Measurements from ENCODE around the gene APOBEC3H.
"Not testable (repeated sequence)": the region's sequence is repeated elsewhere in the genome, so short reads cannot be mapped to it uniquely, and the experiment has no call there.

Gene APOBEC3H

DNA sequence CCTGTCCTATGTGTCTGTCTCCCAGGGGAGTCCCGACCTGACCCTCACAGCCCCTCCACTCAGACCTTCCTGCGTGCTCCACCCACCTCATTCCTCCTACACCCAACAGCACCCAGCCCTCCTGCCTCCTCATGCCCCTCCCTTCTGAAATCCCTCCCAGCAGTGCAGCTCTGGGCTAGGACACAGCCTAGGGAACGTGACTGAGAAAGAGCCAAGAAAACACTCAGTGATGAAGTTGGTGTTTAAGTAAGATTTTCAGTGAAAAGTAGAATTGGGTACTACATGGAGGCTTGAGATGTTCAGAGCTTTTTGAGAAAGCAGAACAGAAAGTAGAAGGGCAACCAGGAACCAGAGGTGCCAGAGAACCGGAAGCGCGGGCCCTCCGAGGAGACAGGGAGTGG, 24.5 kb upstream of the APOBEC3H start:
- H3K27me3 ChIP-seq (ENCODE audit: control insufficient read depth, insufficient read depth, low read length); H3K9me3 ChIP-seq (ENCODE audit: control insufficient read depth, insufficient read depth, low read depth, low read length); H3K9ac ChIP-seq (ENCODE audit: low read length); H3K4me3 ChIP-seq (ENCODE audit: low read depth, low read length); H3K36me3 ChIP-seq (ENCODE audit: control insufficient read depth, insufficient read depth, low read length); H3K27ac ChIP-seq (ENCODE audit: low read depth, low read length): not testable (repeated sequence)
- H3K4me1 ChIP-seq (ENCODE audit: control insufficient read depth, insufficient read depth, low read length) = peaks cover 29% of the 10 kb centered on the region

DNA sequence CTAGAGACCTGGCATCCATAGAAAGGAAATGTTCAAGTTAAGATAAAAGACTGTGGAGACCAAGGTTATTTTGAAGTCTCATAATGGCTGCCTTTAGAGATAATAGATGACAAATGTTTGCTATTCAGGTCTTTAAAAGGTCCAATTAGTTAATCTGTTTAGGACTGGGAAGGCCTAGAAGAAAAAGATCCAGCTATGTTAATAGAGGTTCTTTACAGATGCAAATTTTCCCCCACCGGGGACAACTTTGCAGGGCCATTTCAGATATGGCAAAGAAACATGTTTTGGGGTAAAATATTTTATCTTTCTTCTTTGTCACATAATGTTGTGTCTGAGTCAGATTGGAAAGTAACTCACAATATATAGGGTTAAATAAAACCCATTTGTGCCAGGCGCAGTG, 23.1 kb upstream of the APOBEC3H start:
- Histone ChIP-seq H3K9me3 (ENCODE audit: control insufficient read depth, insufficient read depth, low read depth, low read length) (no peaks in the 10 kb centered on the region), H3K27ac (ENCODE audit: low read depth, low read length) (no peak overlapping the region), H3K4me3 (ENCODE audit: low read depth, low read length) (no peak overlapping the region), H3K4me1 (ENCODE audit: control insufficient read depth, insufficient read depth, low read length) (peaks cover 17% of the 10 kb centered on the region), H3K9ac (ENCODE audit: low read length) (no peak overlapping the region), H3K27me3 (ENCODE audit: control insufficient read depth, insufficient read depth, low read length) (no peaks in the 10 kb centered on the region), H3K36me3 (ENCODE audit: control insufficient read depth, insufficient read depth, low read length) (no peaks in the 10 kb centered on the region)

DNA sequence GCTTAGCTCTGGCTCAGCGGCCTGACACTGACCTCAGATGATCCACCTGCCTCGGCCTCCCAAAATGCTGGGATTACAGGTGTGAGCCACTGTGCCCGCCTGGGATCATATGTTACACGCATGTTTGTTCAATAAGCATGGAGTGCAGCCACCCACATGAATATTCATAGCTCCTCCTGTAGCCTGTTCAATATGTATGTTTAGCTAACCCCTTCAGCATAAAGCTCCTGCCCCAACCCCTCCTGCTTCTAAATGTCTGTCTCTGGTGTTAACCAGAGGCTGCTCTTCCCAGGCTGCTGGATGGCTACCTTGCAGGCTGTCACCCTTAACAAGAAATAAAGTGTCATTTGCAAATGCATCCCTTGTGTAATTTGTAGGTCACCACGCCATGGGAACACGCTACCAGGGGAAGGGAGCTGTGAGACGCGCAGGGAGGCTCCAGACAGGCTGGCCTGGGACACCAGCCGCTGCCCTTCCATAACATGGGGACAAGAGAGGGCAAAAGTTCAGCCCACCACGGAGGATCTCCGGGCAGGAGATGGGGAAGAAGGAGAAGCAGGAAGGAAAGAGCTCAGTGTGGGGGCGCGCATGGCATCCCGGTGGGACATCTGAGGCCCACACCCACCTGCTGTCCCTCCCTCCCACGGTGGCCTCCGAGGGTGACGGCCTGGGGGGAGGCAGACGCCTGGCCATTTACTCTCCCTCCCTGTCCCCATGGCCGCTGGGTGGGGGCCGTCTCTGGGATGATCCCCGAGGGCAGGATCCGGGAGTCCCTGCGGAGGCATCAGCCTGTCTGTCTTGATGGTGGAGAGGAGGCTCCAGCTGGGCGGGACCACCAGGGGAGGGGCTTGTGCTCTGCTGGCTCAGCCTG, 20.7 kb upstream of the APOBEC3H start:
- H3K36me3 ChIP-seq (ENCODE audit: control insufficient read depth, insufficient read depth, low read length); H3K9me3 ChIP-seq (ENCODE audit: control insufficient read depth, insufficient read depth, low read depth, low read length); H3K27me3 ChIP-seq (ENCODE audit: control insufficient read depth, insufficient read depth, low read length); H3K9ac ChIP-seq (ENCODE audit: low read length); H3K27ac ChIP-seq (ENCODE audit: low read depth, low read length): not testable (repeated sequence)
- Histone ChIP-seq H3K4me3 (ENCODE audit: low read depth, low read length) (peak overlapping the region; percentile 39), H3K4me1 (ENCODE audit: control insufficient read depth, insufficient read depth, low read length) (peaks cover 10% of the 10 kb centered on the region; the same call in 1 of the 2 replicates)

DNA sequence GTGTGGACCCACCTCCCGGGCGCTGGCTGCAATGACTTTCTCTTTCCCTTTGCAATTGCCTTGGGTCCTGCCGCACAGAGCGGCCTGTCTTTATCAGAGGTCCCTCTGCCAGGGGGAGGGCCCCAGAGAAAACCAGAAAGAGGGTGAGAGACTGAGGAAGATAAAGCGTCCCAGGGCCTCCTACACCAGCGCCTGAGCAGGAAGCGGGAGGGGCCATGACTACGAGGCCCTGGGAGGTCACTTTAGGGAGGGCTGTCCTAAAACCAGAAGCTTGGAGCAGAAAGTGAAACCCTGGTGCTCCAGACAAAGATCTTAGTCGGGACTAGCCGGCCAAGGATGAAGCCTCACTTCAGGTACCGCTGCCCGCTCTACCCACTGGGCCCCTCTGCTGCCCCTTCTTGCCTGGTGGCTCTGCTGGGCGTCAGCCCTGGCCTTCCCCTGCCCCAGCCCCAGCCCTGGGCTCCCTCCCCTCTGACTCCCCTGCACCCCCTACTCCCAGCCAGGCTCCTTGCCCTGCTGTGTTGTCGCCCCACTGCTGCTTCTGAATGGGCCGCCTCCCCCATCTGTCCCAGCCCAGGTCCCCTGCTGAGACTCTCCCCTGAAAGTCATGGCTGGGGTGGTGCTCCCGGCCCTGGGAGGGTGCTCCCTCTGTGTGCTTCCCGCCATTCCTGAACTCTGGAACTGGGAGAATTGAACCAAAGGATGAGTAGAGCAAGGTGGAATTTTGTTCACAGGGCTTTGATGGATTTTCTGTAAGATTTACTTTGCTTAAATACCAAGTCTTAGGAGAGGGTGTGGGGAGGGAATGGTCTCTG, 19.8 kb upstream of the APOBEC3H start, which contains the start of gene APOBEC3G:
APOBEC3G (plus strand) TSS at position 250 of the 815 bp plus-strand sequence; CDS start at position 337, 87 bp downstream.
- Histone ChIP-seq H3K27ac (ENCODE audit: low read depth, low read length) (peak within 1 kb of the TSS; percentile 57; the same call in 1 of the 2 replicates), H3K4me3 (ENCODE audit: low read depth, low read length) (peak within 1 kb of the TSS; percentile 39), H3K9ac (ENCODE audit: low read length) (peak within 1 kb of the TSS; percentile 16), H3K4me1 (ENCODE audit: control insufficient read depth, insufficient read depth, low read length) (peaks cover 10% of the 10 kb centered on the region; the same call in 1 of the 2 replicates)
- not testable (repeated sequence) for H3K9me3 ChIP-seq (ENCODE audit: control insufficient read depth, insufficient read depth, low read depth, low read length); H3K27me3 ChIP-seq (ENCODE audit: control insufficient read depth, insufficient read depth, low read length); H3K36me3 ChIP-seq (ENCODE audit: control insufficient read depth, insufficient read depth, low read length)

DNA sequence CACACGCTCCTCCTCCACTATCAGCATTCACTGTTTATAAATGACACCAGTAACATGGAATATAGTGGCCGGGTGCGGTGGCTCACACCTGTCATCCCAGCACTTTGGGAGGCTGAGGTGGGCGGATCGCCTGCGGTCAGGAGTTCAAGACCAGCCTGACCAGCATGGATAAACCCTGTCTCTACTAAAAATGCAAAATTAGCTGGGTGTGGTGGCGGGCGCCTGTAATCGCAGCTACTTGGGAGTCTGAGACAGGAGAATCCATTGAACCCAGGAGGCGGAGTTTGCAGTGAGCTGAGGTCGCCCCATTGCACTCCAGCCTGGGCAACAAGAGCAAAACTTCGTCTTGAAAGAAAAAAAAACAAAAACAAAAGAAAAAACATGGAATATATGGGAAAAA, 19.1 kb upstream of the APOBEC3H start:
- not testable (repeated sequence) for H3K27ac ChIP-seq (ENCODE audit: low read depth, low read length); H3K9ac ChIP-seq (ENCODE audit: low read length); H3K9me3 ChIP-seq (ENCODE audit: control insufficient read depth, insufficient read depth, low read depth, low read length); H3K27me3 ChIP-seq (ENCODE audit: control insufficient read depth, insufficient read depth, low read length); H3K36me3 ChIP-seq (ENCODE audit: control insufficient read depth, insufficient read depth, low read length)
- H3K4me1 ChIP-seq (ENCODE audit: control insufficient read depth, insufficient read depth, low read length) = peaks cover 10% of the 10 kb centered on the region; the same call in 1 of the 2 replicates
- H3K4me3 ChIP-seq (ENCODE audit: low read depth, low read length) = 0 out of 2 replicates have a peak overlapping the region, but pooled peaks have one; percentile 35

DNA sequence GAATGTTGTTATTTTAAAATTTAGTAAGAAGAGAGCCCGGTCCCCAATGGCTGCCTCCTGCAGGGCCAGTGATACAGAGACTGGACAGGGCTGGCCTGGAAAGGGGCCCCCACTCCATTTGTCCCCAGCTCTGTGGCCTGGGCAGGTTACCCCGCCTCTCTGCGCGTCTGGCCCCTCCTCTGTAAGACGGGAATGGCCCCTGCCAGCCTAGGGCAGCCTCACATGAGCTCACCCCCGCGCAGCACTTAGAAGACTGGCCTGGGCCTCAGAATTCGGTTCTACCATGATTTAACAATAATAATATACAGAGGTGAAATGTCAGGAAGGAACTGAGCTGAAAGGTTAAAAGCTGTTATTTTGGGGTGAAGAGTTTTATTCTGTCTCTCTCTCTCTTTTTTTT, 18.7 kb upstream of the APOBEC3H start:
- Histone ChIP-seq H3K4me1 (ENCODE audit: control insufficient read depth, insufficient read depth, low read length) (peaks cover 10% of the 10 kb centered on the region; the same call in 1 of the 2 replicates), H3K4me3 (ENCODE audit: low read depth, low read length) (no peak overlapping the region), H3K9ac (ENCODE audit: low read length) (no peak overlapping the region), H3K9me3 (ENCODE audit: control insufficient read depth, insufficient read depth, low read depth, low read length) (no peaks in the 10 kb centered on the region), H3K27me3 (ENCODE audit: control insufficient read depth, insufficient read depth, low read length) (no peaks in the 10 kb centered on the region), H3K27ac (ENCODE audit: low read depth, low read length) (no peak overlapping the region), H3K36me3 (ENCODE audit: control insufficient read depth, insufficient read depth, low read length) (no peaks in the 10 kb centered on the region)

DNA sequence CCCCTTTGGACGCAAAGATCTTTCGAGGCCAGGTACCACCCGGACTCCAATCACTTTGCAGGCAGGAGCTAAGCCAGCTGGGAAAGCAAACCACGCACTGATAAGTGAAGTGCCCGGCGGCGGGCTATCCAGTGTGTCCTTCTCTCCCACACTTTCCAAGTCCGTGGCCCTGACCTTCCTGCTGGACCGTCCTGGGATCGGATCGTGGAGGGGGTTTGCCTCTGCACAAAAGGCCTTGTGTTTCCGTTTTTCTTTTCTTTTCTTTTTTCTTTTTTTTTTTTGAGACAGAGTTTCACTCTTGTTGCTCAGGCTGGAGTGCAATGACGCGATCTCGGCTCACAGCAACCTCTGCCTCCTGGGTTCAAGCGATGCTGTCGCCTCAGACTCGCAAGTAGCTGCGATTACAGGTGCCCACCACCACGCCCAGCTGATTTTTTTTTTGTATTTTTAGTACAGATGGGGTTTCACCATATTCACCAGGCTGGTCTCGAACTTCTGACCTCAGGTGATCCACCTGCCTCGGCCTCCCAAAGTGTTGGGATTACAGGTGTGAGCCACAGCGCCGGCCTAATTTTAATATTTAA, 17.9 kb upstream of the APOBEC3H start:
- not testable (repeated sequence) for H3K36me3 ChIP-seq (ENCODE audit: control insufficient read depth, insufficient read depth, low read length); H3K27me3 ChIP-seq (ENCODE audit: control insufficient read depth, insufficient read depth, low read length); H3K9me3 ChIP-seq (ENCODE audit: control insufficient read depth, insufficient read depth, low read depth, low read length); H3K4me3 ChIP-seq (ENCODE audit: low read depth, low read length); H3K9ac ChIP-seq (ENCODE audit: low read length); H3K27ac ChIP-seq (ENCODE audit: low read depth, low read length)
- H3K4me1 ChIP-seq (ENCODE audit: control insufficient read depth, insufficient read depth, low read length) = peaks cover 10% of the 10 kb centered on the region; the same call in 1 of the 2 replicates

DNA sequence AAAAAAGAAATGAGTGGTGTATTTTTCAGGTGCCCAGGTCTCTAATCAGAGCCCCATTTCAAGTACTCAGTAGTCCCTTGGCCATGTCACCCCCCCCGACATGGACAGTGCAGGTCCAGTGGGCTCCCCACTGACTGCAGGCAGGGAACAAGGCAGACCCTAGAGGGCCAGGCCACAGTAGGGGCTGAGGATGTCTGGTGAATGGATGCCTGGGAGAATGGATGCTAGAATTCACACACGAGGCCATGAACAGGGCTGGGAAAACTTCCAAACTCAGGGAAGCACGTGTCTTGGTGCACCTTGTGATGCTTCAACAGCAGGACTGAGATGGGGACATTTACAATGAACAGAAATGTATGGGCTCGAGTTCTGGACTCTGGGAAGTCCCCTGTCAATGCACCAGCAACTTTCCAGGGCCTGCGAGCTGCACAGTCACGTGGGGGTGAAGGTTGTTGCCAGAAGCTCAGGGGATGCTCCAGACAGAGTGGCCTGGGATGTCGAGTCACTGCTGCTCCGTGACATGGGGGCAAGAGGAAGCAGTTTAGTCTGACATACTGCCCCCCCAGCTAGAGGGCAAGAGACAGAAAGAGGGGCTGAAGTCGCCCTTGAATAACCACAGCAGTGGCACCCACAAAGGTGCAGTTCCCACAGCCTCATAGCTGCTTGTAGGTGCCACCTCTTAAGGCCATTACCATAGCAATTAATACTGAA, 16.8 kb upstream of the APOBEC3H start:
- Histone ChIP-seq H3K4me1 (ENCODE audit: control insufficient read depth, insufficient read depth, low read length) (peaks cover 10% of the 10 kb centered on the region; the same call in 1 of the 2 replicates), H3K36me3 (ENCODE audit: control insufficient read depth, insufficient read depth, low read length) (no peaks in the 10 kb centered on the region), H3K4me3 (ENCODE audit: low read depth, low read length) (no peak overlapping the region), H3K9me3 (ENCODE audit: control insufficient read depth, insufficient read depth, low read depth, low read length) (no peaks in the 10 kb centered on the region), H3K9ac (ENCODE audit: low read length) (no peak overlapping the region), H3K27me3 (ENCODE audit: control insufficient read depth, insufficient read depth, low read length) (no peaks in the 10 kb centered on the region), H3K27ac (ENCODE audit: low read depth, low read length) (no peak overlapping the region)

DNA sequence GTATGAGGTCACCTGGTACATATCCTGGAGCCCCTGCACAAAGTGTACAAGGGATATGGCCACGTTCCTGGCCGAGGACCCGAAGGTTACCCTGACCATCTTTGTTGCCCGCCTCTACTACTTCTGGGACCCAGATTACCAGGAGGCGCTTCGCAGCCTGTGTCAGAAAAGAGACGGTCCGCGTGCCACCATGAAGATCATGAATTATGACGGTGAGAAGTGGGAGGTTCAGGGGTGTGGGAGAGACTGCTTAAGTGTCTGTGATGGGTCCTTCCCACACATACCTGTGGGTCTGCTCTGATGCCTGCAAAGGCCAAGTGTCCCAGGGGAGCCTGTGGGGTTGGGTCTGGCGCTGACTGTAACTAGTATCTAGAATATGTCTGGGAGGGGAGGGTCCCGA, 16.0 kb upstream of the APOBEC3H start:
- Histone ChIP-seq H3K27ac (ENCODE audit: low read depth, low read length) (no peak overlapping the region), H3K9me3 (ENCODE audit: control insufficient read depth, insufficient read depth, low read depth, low read length) (no peaks in the 10 kb centered on the region), H3K4me1 (ENCODE audit: control insufficient read depth, insufficient read depth, low read length) (peaks cover 6% of the 10 kb centered on the region; the same call in 1 of the 2 replicates), H3K4me3 (ENCODE audit: low read depth, low read length) (no peak overlapping the region), H3K27me3 (ENCODE audit: control insufficient read depth, insufficient read depth, low read length) (no peaks in the 10 kb centered on the region), H3K36me3 (ENCODE audit: control insufficient read depth, insufficient read depth, low read length) (no peaks in the 10 kb centered on the region), H3K9ac (ENCODE audit: low read length) (no peak overlapping the region)

DNA sequence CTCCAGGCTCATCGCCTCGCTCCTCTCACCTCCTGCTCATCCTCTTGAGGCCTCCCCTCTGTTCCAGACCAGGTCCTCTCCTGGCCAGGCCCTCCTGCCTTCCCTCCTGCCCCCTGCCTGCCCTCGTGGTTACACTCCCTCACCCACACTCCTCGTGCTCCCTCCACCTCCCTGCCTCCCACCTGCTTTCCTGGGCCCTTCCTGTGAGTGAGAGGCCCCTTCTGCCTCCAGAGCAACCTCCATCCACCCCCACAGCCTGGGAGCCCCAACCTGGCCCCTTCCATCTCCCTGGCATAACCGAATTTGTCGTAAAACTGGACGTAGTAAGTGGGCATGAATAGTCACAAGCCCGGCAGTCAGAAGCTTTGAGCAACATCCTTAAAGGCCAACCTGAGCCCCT, 15.4 kb upstream of the APOBEC3H start:
- no peak overlapping the region for H3K4me3 ChIP-seq (ENCODE audit: low read depth, low read length)
- no peaks in the 10 kb centered on the region for H3K36me3 ChIP-seq (ENCODE audit: control insufficient read depth, insufficient read depth, low read length)
- peaks cover under 1% of the 10 kb centered on the region; the same call in 1 of the 2 replicates for H3K4me1 ChIP-seq (ENCODE audit: control insufficient read depth, insufficient read depth, low read length)
- H3K9ac ChIP-seq (ENCODE audit: low read length) = no peak overlapping the region
- H3K27ac ChIP-seq (ENCODE audit: low read depth, low read length) = no peak overlapping the region
- H3K9me3 ChIP-seq (ENCODE audit: control insufficient read depth, insufficient read depth, low read depth, low read length) = no peaks in the 10 kb centered on the region
- no peaks in the 10 kb centered on the region for H3K27me3 ChIP-seq (ENCODE audit: control insufficient read depth, insufficient read depth, low read length)

Data from HUES6 (cell line).